Mesenteric fat pad (tissue), 1 donor: ENCODE measurements around the gene RTTN. TPM values are rescaled to one million over a fixed set of nuclear protein-coding genes. Genes with fewer than 3 reads are reported as not detected.

Experiments used
- DNase-seq: peaks from one replicate; pipeline ENCODE4 v3.0.0-alpha.2; 2020; ENCODE audit warnings: low spot score
- total RNA-seq: library from RNA; stranded (reverse); fragmentation: NEBNext Ultra II Directional; extraction: Animal tissue kit (Norgen Biotek cat#: 25700); gene quantifications from one replicate; pipeline ENCODE4 v1.2.1, GENCODE V29; 2021
- donor health status: DM: yes; HTN: yes; CAD: no.

The RTTN gene
- total RNA-seq, 1 donor from 2014 or later = 8.1 TPM

DNA sequence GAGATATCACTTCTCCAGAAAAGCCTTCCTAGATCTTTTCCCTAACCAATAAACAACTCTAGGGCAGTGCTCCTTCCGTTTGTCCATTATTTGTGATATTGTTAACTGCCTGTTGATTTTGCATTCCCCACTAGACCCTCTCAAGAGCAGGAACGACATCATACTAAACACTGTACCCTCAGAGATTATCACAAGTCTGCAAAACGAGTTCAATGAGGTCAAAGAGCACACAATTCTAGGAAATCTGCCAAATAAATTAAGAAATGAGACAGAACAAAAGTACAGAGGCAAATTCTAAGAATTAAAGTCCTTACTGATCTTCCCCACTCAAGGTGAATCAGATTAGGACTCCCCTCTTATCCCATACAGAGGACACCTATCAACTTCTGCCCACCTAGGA, 7.6 kb downstream of the RTTN start:
- DNase-seq = no peak

GRCh38 chr18:70197026-70197425, 8.5 kb downstream of the RTTN start:
- no peak for DNase-seq

- no peak for DNase-seq
Observed at GRCh38 chr18:70195852-70196434, 9.5 kb downstream of the RTTN start.

- DNase-seq = no peak
Observed at GRCh38 chr18:70195014-70195614, 10.4 kb downstream of the RTTN start.

DNA sequence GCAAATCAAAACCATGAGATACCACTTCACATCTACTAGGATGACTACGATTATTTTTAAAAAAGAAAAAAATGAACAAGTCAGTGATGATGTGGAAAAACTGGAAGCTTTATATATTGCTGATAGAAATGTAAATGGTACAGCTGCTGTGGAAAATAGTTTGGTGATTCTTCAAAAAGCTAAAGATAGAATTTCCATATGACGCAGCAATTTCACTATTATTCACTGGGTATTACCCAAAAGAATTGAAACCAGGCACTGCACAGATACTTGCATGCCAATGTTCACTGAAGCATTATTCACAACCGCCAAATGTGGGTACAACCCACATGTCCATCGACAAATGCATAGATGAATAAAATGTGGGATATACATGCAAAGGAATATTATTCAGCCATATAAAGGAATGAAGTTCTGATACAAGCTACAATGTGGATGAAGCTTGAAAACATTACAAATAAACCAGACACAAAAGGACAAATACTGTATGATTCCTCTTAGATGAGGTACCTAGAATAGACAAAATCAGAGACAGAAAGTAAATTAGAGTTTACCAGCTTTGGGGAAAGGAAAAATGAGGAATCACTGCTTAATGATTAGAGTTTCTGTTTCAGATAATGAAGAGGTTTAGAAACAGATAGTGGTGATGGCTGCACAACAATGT, 11.1 kb downstream of the RTTN start:
- no peak for DNase-seq

GRCh38 chr18:70190529-70190928, 15.0 kb downstream of the RTTN start:
- DNase-seq = no peak

- DNase-seq = no peak
Observed at GRCh38 chr18:70188113-70188512, 17.4 kb downstream of the RTTN start.

GRCh38 chr18:70183441-70183840, 22.0 kb downstream of the RTTN start:
- no peak for DNase-seq

GRCh38 chr18:70182548-70182947, 22.9 kb downstream of the RTTN start:
- DNase-seq = no peak

GRCh38 chr18:70181725-70182124, 23.8 kb downstream of the RTTN start:
- no peak for DNase-seq

DNA sequence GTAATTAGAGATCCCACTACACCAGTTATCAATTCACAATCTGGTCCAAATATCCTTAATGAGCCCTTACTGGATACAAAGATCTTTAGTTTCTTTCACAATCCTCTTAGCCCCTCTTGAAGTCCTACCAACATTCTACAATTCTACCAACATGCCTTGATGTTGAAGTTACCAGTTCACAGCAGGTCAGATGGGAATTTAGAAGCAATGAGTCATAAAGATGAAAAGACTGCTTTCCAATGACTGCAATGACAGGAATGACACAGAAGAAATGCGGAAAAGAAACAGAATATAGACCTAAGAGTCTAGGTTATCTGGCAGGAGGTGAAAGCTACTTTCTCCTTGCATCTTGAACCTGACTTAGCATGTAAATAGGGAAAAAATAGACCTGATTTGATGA, 24.5 kb downstream of the RTTN start:
- DNase-seq = no peak

DNA sequence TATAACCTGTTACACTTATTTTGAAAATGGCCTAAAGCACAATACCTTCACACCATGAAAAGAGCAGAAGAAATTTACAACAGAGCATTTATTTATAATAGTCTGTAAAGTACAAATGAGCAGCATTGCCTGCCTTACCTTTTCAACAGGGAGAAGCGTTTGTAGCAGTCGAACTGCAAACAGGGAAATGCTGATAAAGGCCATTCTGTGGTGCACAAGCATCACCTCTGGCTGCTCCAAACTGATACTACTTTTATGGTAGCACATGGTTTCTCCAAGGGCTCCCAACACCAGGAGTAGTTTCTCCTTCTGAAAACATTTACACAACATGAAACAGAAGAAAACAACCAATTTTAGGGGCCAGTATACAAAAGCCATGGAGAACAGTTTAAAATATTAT, 28.9 kb downstream of the RTTN start:
- no peak for DNase-seq

DNA sequence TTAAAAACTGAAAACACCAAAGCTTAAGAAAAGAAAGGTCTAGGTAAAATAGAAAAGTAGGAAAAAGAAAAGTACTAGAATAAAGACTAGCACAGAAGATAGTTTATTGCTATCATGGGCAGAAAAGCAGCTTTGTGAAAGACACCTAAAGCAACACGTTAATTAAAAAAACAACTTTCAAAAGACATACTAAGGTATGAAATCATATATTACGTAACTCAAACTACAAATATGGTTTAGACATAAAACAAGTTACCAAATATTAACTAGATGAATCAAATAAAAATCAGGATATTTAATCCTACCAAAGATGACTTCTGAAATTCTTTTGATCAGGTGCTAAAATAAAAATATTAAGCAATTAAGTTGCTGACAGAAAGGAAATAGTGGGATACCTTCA, 30.3 kb downstream of the RTTN start:
- no peak for DNase-seq

- DNase-seq = no peak
Observed at GRCh38 chr18:70172225-70172624, 33.3 kb downstream of the RTTN start.

DNA sequence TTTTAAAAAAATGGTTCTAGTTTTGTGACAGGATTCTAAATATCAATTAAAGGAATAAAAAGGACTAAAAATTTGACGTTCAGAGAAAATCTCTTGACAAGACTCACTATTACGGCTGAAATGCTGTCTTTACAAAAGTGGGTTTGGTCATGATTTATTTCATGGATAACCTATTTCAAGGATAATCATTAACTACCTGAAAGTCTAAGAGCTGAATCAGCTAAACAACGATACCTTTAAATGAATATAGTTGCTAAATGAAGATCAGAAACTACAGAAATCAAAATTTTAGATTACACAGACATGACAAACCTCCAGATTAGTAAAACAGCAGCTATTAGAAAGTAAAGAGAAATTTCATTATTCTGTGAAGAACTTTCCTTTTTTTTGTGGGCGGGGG, 35.7 kb downstream of the RTTN start:
- no peak for DNase-seq

DNA sequence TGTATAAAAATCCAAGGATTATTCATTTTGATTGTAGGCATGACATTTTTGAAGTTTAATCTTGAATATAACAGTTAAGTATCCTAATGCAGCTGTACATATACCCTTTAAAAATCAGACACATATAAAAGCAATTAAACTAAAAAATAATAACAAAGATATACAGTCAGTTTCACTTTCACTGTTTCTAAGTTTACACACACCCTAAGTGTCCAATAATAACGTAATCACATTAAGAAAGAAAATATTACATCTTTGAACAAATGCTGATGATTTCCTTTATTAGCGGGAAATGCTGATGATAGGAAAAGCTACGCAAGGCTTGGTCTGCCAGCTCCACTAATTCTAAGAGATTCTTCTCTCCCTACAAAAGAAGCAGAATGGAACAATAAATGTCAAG, 38.8 kb downstream of the RTTN start:
- DNase-seq = no peak

DNA sequence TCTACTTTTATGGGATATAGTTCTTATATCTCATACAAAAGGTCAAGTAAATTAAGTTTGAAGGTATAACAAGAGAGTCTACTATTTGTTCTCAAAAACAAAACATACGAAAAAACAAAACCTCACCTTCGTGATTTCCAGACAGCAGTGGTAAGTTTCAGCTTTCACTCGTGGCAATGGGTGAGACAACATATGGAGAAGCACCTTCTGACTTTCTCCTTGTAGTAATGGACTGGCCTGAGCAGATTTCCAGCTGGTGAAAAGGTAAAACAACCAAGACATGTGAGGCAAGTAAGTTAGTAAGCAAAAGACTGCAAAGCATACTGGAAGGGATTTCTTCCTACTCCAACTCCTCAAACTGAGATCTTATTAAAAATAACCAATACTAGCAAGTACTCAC, 39.6 kb downstream of the RTTN start:
- no peak for DNase-seq

- no peak for DNase-seq
Observed at GRCh38 chr18:70160073-70160678, 45.3 kb downstream of the RTTN start.

DNA sequence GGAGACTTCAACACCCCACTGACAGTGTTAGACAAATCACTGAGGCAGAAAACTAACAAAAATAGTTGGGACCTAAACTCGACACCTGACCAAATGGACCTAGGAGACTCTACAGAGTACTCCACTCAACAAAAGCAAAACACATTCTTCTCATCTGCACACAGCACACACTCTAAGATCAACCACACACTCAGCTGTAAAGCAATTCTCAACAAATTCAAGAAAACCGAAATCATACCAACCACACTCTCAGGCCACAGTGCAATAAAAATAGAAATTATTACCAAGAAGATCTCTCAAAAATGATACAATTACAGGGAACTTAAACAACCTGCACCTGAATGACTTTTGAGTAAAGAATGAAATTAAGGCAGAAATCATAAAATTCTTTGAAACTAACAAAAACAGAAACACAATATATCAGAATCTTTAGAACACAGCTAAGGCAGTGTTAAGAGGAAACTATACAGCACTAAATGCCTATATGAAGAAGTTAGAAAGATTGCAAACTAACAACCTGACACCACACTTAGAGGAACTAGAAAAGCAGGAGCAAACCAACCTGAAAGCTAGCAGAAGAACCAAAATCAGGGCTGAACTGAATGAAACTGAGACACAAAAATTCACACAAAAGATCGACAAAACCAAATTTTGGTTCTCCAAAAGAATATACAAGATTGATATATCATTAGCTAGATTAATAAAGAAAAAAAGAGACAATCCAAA, 46.3 kb downstream of the RTTN start:
- no peak for DNase-seq

- DNase-seq = no peak
Observed at GRCh38 chr18:70156886-70157285, 48.6 kb downstream of the RTTN start.

DNA sequence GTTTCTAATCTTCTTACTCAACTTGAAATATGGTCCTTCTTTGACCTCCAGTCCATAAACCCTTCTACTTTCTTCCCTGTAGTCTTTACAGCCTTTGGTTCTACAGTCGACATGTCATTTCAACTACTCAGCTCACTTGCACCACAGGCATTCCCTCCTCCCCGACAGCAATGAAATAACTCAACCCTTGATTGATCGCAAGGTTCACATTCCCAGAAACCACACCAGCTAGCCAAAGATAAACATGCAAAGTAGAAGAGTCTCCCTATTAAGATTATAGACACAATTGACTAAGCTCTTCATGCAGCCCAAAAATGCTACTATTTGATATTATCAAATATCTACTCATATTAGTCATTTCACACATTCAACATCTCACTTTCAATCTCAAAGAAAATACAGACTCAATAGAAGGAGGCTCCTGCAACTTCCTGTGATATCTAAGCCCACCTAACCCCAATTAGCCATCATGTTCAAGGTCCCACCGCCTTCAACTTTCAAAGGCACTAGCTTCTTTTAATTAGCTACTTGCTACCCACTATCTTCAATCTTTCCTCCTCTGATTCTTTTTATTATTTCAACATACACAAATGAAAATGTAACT, 50.8 kb downstream of the RTTN start:
- DNase-seq = no peak

GRCh38 chr18:70151614-70152013, 53.9 kb downstream of the RTTN start:
- no peak for DNase-seq
